Skin epidermis (tissue), 12 donors: ENCODE results near the gene TRAK1.
"Not testable (repeated sequence)": the region's sequence is repeated elsewhere in the genome, so short reads cannot be mapped to it uniquely, and the experiment has no call there.

ENCODE experiments used
- H3K27ac ChIP-seq, 21 experiments: fragments of 200-600 bp; sonication (generic) in 11 of 21; one replicate each; pipeline ENCODE4 v1.5.0; 2020; ENCODE audit warnings: mild to moderate bottlenecking in 3 of 21, inconsistent platforms in 2 of 21, moderate library complexity in 2 of 21
- H3K4me3 ChIP-seq, 7 experiments: fragments of 200-600 bp; sonication (generic) in 2 of 7; one replicate each; pipeline ENCODE4 v1.5.0; 2020; ENCODE audit warnings: inconsistent platforms in 2 of 7, mild to moderate bottlenecking in 2 of 7, moderate library complexity in 1 of 7

The TRAK1 gene, protein sequence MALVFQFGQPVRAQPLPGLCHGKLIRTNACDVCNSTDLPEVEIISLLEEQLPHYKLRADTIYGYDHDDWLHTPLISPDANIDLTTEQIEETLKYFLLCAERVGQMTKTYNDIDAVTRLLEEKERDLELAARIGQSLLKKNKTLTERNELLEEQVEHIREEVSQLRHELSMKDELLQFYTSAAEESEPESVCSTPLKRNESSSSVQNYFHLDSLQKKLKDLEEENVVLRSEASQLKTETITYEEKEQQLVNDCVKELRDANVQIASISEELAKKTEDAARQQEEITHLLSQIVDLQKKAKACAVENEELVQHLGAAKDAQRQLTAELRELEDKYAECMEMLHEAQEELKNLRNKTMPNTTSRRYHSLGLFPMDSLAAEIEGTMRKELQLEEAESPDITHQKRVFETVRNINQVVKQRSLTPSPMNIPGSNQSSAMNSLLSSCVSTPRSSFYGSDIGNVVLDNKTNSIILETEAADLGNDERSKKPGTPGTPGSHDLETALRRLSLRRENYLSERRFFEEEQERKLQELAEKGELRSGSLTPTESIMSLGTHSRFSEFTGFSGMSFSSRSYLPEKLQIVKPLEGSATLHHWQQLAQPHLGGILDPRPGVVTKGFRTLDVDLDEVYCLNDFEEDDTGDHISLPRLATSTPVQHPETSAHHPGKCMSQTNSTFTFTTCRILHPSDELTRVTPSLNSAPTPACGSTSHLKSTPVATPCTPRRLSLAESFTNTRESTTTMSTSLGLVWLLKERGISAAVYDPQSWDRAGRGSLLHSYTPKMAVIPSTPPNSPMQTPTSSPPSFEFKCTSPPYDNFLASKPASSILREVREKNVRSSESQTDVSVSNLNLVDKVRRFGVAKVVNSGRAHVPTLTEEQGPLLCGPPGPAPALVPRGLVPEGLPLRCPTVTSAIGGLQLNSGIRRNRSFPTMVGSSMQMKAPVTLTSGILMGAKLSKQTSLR

DNA sequence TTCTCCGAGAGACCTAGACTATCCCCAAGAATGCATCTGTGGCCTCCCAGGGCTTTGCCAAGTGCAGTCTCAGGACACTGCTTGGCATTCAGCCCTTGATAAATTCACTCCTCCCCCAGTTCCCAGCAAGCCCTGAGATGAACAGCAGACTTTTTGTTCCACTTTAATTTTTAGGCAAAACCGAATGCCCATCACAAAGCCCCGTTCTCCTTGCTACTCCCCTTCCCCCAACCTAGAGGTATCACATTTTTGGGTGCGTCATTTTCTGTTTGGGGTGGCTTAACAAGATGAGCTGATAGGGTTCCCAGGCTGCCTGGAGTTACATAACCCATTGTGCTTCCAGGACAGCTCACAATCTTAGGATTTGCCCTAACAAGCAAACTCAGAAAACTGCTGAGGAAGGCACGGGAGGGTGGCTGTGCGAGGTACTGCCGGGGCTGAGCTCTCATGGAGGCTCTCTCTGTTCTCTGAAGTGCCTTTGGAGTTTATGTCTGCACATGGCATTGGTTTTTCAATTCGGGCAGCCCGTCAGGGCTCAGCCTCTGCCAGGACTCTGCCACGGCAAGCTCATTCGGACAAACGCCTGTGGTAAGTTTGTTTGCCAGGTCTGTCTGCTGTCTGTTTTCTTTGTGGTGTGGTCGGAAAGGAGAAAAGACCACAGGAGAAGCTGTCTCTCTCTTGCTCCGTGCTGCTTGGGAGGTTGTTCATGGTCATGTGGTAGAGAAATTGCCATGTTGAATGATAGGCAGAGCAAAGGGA lies at the start of gene TRAK1:
TSS of gene TRAK1 (plus strand) at position 385 of the 759 bp plus-strand sequence. CDS start at position 498, 113 bp downstream.
- peak within 1 kb of the TSS; percentile 24 to 46 (median 30) for H3K4me3 ChIP-seq

DNA sequence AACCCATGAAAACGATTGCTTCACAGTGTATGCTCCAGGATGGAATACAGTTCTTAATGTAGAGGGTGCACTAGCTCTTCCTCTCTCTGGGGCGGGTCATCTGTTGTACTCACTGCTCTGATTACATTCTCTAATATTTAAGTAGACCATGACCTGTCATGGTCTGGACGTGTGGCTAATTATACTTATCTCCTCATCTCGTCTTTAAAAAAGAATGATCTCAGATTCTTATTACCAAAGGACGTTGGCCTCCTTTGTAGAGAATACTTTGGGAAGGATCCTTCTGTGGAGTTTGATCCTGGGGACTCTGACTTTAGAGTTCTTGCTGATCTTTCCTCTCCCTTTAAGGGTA lies 48.4 kb upstream of the TRAK1 start:
- Histone ChIP-seq H3K27ac (peak overlapping the region in 9 of 21 experiments; percentile 1 to 61 (median 43)), H3K4me3 (no peak overlapping the region)

More for the DNA sequence above, at the start of gene TRAK1:
- peak within 1 kb of the TSS; percentile 14 to 91 (median 86) for H3K27ac ChIP-seq

DNA sequence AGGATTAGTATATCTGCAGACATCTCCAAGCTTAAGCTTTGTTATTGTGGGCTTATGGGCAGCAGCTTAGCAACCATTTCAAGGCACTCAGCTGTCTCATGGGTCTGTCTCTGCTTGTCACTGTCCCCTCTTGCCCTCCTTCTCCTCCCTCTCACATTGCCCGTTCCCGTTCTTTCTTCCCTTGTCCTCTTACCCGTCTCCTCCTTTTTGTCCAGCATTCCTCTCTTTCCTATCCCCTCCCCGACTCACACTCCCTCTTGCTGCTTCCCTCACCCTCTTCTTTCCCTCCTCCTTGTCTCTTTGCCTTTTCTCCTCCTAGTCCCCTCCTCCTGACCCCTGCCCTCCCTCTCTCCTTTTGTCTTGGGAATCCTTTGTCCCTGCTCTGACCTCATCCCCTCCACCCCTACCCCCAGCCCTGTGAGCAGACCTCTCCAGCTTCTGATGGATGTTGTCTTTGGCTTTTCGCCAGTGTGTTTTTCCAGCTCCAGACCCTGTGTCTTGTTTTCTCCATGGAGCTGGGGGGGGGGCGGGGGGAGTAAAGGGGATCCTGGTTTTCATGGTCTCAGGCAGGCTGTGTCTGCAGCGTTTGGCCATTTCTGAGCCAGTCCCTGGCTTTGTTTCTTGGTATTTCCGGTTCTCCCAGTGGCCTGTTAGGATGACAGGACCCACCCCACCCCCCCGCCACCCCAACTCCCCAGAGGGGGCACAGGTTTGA lies 47.9 kb upstream of the TRAK1 start:
- Histone ChIP-seq H3K27ac (peak overlapping the region in 11 of 21 experiments; percentile 1 to 61 (median 36)), H3K4me3 (no peak overlapping the region)

DNA sequence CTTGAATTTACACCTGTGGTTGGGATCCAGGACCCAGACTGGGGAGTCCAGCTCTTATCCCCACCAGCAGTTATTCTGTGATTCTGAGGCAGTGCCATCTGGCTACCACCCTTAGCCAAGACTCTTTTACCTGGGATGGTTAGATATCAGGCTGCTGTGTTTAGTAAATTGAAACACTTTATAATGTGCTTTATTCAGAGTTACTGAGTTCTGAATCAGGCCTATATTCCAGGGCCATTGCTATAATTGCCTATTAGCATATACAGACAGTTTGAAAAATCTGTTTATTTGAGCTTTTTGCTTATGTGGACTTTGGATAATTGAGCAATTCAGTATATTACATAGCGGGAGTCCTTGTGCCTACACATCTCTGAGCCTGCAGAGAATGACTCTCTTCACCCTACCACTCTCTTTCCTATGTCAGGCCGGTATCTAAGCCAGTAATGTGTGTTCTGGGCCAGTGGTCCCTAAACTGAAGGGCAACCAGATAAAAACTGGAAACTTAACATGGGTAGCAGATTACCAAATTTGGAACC lies 45.4 kb upstream of the TRAK1 start:
- no peak overlapping the region for H3K4me3 ChIP-seq
- no peak overlapping the region for H3K27ac ChIP-seq

DNA sequence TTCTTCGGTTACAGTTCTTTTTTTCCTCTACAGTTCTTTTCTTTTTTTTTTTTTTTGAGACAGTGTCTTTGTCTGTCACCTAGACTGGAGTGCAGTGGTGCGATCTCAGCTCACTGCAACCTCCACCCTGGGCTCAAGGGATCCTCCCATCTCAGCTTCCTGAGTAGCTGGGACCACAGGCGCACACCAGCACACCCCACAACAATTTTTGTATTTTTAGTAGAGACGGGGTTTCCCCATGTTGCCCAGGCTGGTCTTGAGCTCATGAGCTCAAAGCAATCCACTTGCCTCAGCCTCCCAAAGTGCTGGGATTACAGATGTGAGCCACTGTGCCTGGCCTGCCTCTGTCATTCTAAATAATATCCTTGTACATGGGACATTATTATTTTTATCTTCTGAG lies 42.6 kb upstream of the TRAK1 start:
- not testable (repeated sequence) for H3K27ac ChIP-seq, H3K4me3 ChIP-seq

DNA sequence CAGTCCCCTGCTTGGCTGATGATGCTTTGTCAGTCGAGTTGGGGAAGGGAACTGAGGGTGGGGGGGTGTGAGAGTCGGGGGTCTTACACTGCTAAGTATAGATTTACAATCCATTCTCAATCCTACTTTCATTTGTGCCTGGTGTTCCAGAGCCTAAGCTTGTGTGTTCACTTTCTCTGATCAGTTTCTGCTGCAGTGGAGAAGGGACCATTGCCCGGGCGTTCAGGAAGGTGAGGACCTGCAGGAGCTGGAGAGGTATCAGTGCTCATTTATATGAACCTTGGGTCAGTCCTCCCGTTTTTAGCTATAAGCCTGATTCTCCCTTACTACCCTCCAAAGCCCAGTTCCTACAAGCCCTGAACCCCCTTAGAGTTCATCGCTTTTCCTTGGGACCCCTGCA lies 41.0 kb upstream of the TRAK1 start:
- Histone ChIP-seq H3K27ac (no peak overlapping the region), H3K4me3 (no peak overlapping the region)

DNA sequence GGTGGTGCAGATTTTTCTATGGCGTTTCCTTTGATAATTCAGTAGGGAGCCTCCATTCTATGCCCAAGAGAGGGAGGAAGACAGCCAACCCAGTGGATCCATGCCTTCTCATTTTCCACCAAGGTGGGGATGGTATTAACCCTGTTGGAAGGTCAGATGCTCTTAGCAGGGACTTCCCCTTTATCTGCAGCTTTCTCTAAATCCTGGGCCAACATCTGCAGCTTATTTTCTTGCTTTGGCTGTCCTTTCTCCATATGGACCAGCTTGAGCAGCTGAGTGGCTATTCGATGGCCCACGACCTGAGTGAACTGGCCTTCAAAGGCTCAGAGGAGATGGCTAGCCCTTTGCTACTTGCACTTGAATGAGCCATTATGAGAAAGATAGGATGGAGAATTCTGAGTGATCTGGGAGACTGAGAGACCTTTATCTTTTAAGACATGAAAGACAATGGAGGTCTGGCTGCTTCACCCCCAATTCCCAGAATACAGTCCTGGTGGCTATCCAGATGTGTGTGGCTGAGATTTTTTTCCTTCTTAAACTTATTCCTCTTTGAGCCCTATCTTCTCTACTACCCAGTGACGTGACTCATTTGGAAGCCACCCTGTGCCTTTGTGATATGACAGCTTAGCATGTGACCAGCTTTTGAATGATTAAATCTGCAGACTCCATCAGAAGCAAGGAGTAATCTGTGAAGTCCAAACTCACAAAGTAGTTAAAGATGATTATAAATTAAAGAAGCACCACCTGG lies 39.6 kb upstream of the TRAK1 start:
- H3K4me3 ChIP-seq: no peak overlapping the region
- peak overlapping the region in 11 of 21 experiments; percentile 5 to 80 (median 46) for H3K27ac ChIP-seq

DNA sequence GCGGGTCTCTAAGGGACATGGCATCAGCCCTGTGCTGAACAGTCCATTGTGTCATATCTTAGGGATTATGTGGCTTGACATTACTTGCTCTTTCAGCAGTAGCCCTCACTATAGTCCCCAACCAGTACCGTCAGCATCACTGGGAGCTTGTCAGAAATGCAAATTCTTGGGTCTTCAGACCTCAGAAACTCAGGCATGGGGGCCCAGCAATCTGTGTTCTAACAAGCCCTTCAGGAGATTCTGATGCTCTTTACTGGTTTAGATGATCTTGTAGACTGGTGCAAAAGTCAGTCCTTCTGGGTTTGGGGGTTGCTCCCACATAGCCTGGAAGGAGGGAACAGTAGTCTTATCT lies 39.0 kb upstream of the TRAK1 start:
- H3K4me3 ChIP-seq: no peak overlapping the region

DNA sequence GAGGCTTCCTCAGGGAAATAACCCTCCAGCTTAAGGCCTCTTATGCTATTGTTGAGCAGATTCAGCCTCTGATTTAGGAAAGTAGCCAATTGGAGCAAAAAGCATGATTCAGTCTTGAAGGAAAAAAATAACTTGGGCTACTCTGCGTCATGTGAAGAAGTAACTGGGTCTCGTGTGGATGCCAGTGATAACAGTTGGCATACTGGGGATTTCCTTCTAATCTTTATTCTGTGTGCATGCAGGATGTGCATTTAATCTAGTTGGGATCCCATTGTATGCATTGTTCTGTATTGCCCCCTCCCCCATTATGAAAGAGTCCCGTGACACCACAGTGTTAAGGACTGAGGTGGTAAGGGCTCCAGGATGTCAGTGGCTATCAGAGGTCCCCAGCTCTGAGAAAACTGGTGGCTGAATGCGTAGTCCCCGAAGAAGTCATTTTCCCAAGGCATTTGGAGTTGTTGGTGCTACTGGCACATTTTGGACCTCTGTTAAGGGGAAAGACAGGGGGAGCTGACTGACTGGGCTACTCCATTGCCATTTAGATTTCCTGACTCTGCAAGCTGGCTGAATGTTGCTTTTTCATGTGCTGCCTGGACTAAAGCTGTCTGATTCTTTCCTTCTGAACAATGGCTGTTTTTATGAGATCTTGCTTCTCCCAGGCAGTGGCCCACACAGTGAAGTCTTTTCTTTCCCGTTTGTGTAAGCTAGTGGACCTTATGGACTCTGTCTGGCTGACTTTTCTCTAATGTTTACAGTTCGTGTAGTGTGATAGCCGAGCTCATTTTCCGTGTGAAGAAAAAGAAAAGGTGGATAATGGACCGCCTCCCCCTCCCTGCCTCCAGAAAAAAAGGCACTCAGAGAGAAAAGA lies 38.4 kb upstream of the TRAK1 start:
- Histone ChIP-seq H3K4me3 (no peak overlapping the region), H3K27ac (peak overlapping the region in 17 of 21 experiments; percentile 19 to 80 (median 63))

More for the DNA sequence above, 39.0 kb upstream of the TRAK1 start:
- H3K27ac ChIP-seq: peak overlapping the region in 12 of 21 experiments; percentile 25 to 80 (median 58)

DNA sequence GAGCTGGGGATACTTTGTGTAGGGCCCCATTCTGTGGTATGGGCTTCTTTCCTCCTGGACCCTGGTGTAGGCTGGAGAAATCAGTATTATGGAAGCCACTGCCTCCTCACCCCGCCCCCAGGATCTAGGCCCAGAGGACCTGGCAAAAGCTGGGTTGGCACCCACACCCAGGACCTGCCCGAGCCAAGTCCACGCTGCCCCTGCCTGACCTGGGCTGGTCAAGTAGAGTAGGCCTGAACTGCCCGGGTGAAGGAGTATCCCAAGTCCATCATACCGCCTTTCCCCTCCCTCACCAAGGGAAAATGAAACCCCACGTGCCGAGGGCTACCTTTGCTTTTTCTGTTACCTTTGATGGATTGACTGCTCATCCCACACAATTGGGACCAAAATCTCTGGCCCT lies 37.7 kb upstream of the TRAK1 start:
- no peak overlapping the region for H3K4me3 ChIP-seq

DNA sequence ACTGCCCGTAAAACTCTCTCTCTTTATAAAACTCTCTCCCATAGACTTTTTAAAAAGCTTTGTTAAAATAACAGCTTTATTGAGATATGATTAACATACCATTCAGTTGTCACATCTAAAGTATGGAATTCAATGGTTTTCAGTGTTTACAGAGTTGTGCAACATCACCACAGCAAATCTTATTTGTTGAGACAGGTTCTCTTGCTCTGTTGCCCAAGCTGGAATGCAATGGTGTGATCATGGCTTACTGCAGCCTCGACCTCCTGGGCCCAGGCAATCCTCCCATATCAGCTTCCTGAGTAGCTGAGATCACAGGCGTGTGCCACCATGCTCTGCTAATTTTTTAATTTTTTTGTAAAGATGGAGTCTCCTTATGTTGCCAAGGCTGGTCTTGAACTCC lies 35.9 kb upstream of the TRAK1 start:
- Histone ChIP-seq H3K4me3 (no peak overlapping the region), H3K27ac (peak overlapping the region in 1 of 21 experiments; percentile 7)

More for the DNA sequence above, 37.7 kb upstream of the TRAK1 start:
- H3K27ac ChIP-seq: peak overlapping the region in 14 of 21 experiments; percentile 19 to 80 (median 64)

DNA sequence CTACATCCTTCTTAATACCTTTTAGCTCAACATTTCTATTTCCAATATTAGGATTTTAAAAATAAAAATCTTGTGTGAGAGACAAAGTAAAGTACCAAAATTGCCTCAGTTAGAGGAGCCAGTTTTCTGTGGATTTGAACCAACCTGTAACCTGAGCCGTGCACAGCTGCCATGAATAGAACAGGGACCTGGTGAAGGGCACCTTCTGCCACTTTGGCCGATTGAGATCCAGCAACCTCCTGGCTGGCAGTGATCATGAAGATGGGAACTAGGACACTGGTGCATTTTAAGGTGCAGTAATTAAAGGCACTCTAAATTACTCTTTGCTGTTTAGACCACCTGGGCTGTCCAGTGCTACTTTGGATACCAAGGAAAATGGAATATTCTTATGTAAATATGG lies 34.3 kb upstream of the TRAK1 start:
- Histone ChIP-seq H3K27ac (peak overlapping the region in 1 of 21 experiments; percentile 6), H3K4me3 (no peak overlapping the region)

DNA sequence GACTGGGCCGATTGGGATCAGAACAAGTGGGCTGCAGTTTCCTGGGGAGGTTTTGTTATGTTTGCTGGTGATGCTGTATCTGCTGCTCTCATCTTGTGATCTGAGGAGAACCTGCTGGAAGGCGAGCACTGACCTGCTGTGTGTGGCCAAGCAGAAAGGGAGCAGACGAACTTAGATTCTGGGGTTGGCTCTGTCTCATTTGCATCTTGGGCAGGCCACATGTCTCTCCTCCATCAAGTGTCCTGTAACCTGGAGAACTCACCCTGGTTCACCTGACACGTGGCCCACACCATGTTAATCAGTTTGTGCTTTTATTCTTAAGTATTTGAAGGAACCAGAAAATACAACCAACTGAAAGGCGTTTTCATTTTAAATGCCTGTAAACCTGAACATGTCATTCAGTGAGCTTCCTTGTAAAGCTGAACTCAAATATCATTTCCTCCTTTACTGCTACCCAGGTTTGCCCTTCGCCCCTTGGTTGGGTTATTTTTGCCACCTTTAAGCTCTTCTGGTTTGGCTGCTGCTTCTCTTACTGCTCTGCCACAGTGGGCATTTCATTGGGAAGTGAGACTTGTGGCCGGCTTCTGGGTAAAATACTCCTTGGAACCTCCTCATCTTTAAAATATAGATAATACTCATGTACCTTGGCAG lies 33.5 kb upstream of the TRAK1 start:
- Histone ChIP-seq H3K27ac (no peak overlapping the region), H3K4me3 (no peak overlapping the region)

DNA sequence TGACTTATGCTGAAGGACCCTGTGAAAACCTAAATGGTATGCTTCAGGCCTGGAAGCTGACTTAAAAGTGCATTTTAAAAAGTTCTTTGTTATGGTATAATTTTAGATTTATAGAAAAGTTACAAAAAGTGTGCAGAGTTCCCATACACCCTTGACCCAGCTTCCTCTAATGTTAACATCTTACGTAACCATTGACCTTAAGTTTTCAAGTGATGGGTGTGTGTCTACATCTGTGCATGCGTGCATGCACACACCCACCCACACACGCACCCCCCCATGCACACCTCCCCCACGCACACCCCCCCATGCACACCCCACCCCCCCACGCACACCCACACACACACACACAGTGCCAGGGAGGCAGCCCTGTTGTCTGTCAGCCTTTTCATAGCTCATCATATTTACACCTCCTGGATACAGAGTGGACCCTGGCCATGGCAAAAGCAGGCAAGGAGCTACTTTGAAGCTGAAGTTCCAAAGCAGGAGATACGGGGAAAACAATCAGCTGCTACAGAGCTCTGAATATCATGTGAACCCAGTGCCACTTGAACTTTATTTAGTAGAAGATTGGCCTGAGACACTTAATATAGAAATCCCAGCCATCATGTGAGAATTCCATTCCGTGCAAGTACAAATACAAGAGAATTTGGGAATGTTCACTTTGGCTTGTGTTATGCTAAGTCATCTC lies 30.0 kb upstream of the TRAK1 start:
- Histone ChIP-seq H3K4me3 (no peak overlapping the region), H3K27ac (peak overlapping the region in 12 of 21 experiments; percentile 12 to 86 (median 68))

DNA sequence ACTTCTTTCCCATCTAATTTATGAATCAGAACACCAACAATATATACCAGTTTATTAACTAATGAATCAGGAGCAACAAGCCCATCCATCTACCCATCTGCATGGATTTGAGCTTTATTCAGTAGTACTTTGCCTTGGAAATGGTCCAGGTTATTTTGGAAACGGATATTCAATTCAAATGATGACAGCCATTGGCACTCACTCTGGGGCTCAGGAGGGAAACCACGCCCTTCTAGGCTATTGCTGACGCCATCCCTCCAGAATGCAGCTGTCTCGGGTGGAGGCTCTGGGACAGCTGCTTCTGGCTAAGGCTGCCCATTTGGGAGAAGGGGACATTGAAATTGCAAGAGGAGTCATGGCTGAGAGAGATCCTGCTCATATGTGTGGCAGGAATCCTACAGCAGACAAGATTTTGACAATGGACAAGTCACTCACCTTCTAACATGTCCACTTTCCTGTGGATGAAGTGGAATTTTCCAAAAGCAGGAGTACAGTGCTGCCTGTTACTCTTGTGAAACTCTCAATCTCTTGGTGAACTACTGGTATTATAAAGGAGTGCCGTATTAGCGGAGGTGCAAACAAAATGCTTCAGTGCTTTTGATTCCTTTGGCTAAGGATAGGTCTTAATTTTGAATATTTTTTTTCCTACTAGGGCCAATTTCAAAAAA lies 29.3 kb upstream of the TRAK1 start:
- H3K4me3 ChIP-seq: no peak overlapping the region
- peak overlapping the region in 19 of 21 experiments; percentile 12 to 86 (median 59) for H3K27ac ChIP-seq

DNA sequence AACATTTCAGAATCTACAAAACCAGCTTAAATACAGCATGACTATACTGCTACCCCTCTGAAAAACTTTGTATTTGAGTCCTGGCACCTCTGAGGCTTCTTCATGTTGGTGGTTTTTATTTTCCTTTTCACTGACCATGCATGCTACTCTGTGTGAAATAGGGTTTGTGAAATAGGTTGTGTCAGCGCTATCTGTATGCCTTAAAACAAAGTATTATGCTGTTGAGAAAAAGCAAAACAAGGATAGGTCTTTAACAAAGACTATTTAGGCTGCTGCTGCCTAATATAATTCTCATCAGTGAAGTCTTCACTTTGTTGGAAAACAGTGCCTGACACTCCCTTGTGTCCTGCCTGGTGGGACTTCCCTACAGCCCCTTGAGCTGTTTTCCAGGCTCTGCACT lies 28.7 kb upstream of the TRAK1 start:
- H3K4me3 ChIP-seq: no peak overlapping the region
- peak overlapping the region in 19 of 21 experiments; percentile 12 to 86 (median 59) for H3K27ac ChIP-seq
